ENCODE data around the gene BRME1. TPM values are rescaled to one million over a fixed set of nuclear protein-coding genes. Genes with fewer than 3 reads are reported as not detected.

Gene BRME1
- total RNA-seq (2013): 0.42 TPM
- polyA plus RNA-seq (under 1 TPM in 2 of 3 donors, not detected in 1; 0.05 to 0.28 TPM), polyA minus RNA-seq (0.14 TPM in 1 of 2 replicates, not detected in the other), total RNA-seq (0 to 0.80 (median 0.15) reads per million in 11 experiments)

- TF ChIP-seq CTCF (IDR thresholded peaks at IDR 0.05): no peak
- Histone ChIP-seq H3K27me3 (ENCODE audit: control insufficient read depth in 2 of 2, insufficient read depth in 2 of 2, low read length in 2 of 2) (no peaks in the 10 kb centered on the region), H3K4me1 (ENCODE audit: control insufficient read depth in 1 of 2, insufficient read depth in 2 of 2, low read length in 2 of 2) (peaks cover 19 to 26% of the 10 kb centered on the region in 2 donors), H3K79me2 (ENCODE audit: insufficient read depth, low read length) (peaks cover 9% of the 10 kb centered on the region), H2AFZ (ENCODE audit: insufficient read depth, low read depth, low read length, poor library complexity, severe bottlenecking) (peak within 1 kb of the TSS; percentile 94), H3K36me3 (replicated peaks in 1 of 2; ENCODE audit: control insufficient read depth in 1 of 2, insufficient read depth in 2 of 2, low read length in 2 of 2) (peaks cover 2 to 6% of the 10 kb centered on the region in 2 donors), H3K9me3 (replicated peaks in 1 of 2; ENCODE audit: control insufficient read depth in 1 of 2, insufficient read depth in 1 of 2, low read length in 2 of 2) (no peaks in the 10 kb centered on the region), H3K27ac (ENCODE audit: low read depth in 1 of 2, low read length in 2 of 2) (peak within 1 kb of the TSS in 1 of 2 donors; percentile 78), H3K4me2 (replicated peaks; ENCODE audit: extremely low read depth, low read length, poor library complexity, severe bottlenecking) (peak within 1 kb of the TSS; percentile 96), H3K4me3 (replicated peaks in 1 of 3; ENCODE audit: low read depth in 2 of 3, low read length in 3 of 3) (peak within 1 kb of the TSS; percentile 63 to 86 (median 86)), H3K9ac (ENCODE audit: insufficient read depth, low read length, poor library complexity, severe bottlenecking) (peak within 1 kb of the TSS; percentile 82), H4K20me1 (ENCODE audit: insufficient read depth, low read length) (no peaks in the 10 kb centered on the region)
- H3K4me3 Mint-ChIP-seq: peak within 1 kb of the TSS; percentile 82 to 83
- intact Hi-C loops (cut with micrococcal nuclease): no loop called here
- no peaks in the 10 kb centered on the region for H3K9me3 Mint-ChIP-seq
- peaks cover 7 to 21% of the 10 kb centered on the region in 2 donors for H3K36me3 Mint-ChIP-seq
- H3K4me1 Mint-ChIP-seq: peaks cover 20% of the 10 kb centered on the region
- 9% methylated on average over 83 of the region's 86 CpGs for WGBS (ENCODE audit: insufficient coverage)
- peak; percentile 80 to 85 (median 84) for DNase-seq
- peaks cover 0 to 2% (median 1%) of the 10 kb centered on the region in 3 donors for H3K27me3 Mint-ChIP-seq (ENCODE audit: low read depth in 3 of 3)
- H3K27ac Mint-ChIP-seq: peak within 1 kb of the TSS; percentile 25 to 88 (median 56)
Observed at GRCh38 chr19:13905634-13906520, at the start of gene BRME1, which contains the start of gene CC2D1A. Gene BRME1 (minus strand): TSS chr19:13906117. CDS start chr19:13904892, 1,225 bp downstream. Gene CC2D1A (plus strand): TSS chr19:13906201. CDS start chr19:13906442, 241 bp downstream.

GRCh38 chr19:13954185-13954584, 48.3 kb upstream of the BRME1 start:
- no peak for DNase-seq
- peaks cover 16 to 21% of the 10 kb centered on the region in 2 donors for H3K4me1 ChIP-seq (ENCODE audit: control insufficient read depth in 1 of 2, insufficient read depth in 2 of 2, low read length in 2 of 2)
- H4K20me1 ChIP-seq (ENCODE audit: insufficient read depth, low read length): peaks cover 39% of the 10 kb centered on the region
- Mint-ChIP-seq H3K4me1 (peaks cover 17% of the 10 kb centered on the region), H3K27me3 (ENCODE audit: low read depth in 3 of 3) (peaks cover 0 to 2% (median 0%) of the 10 kb centered on the region in 3 donors), H3K27ac (peak overlapping the region in 1 of 7 donors; percentile 32), H3K36me3 (peaks cover 38 to 51% of the 10 kb centered on the region in 2 donors), H3K9me3 (no peaks in the 10 kb centered on the region), H3K4me3 (no peak overlapping the region)
- intact Hi-C loops (cut with micrococcal nuclease): loop anchor here in 1 of 2 donors (5.0 kb wide), 1 partner anchor 93 kb away; no protein-coding TSS in a partner anchor
- H3K27ac ChIP-seq (ENCODE audit: low read depth in 1 of 2, low read length in 2 of 2): no peak overlapping the region
- no peak for TF ChIP-seq CTCF (IDR thresholded peaks at IDR 0.05)
- peak overlapping the region in 1 of 3 experiments; percentile 87 for H3K4me3 ChIP-seq (replicated peaks in 1 of 3; ENCODE audit: low read depth in 2 of 3, low read length in 3 of 3)
- no peaks in the 10 kb centered on the region for H3K27me3 ChIP-seq (ENCODE audit: control insufficient read depth in 2 of 2, insufficient read depth in 2 of 2, low read length in 2 of 2)
- 100% methylated on average over 2 of the region's 15 CpGs for WGBS (ENCODE audit: insufficient coverage)
- H3K9me3 ChIP-seq (replicated peaks in 1 of 2; ENCODE audit: control insufficient read depth in 1 of 2, insufficient read depth in 1 of 2, low read length in 2 of 2): no peaks in the 10 kb centered on the region
- H3K79me2 ChIP-seq (ENCODE audit: insufficient read depth, low read length): peaks cover 35% of the 10 kb centered on the region
- H3K4me2 ChIP-seq (replicated peaks; ENCODE audit: extremely low read depth, low read length, poor library complexity, severe bottlenecking): no peak overlapping the region
- no peak overlapping the region for H2AFZ ChIP-seq (ENCODE audit: insufficient read depth, low read depth, low read length, poor library complexity, severe bottlenecking)
- peaks cover 48 to 52% of the 10 kb centered on the region in 2 donors for H3K36me3 ChIP-seq (replicated peaks in 1 of 2; ENCODE audit: control insufficient read depth in 1 of 2, insufficient read depth in 2 of 2, low read length in 2 of 2)
- H3K9ac ChIP-seq (ENCODE audit: insufficient read depth, low read length, poor library complexity, severe bottlenecking): no peak overlapping the region

All from CD14-positive monocyte (primary cell).